Bronchial epithelial cell (primary cell): ENCODE data around the gene AKR1C2. TPM values are rescaled to one million over a fixed set of nuclear protein-coding genes. Genes with fewer than 3 reads are reported as not detected.

ENCODE experiments used
- DNase-seq: peaks from one replicate; pipeline ENCODE4 v3.0.0-alpha.2; 2010; ENCODE audit warnings: low read depth
- FAIRE-seq: peaks from 2 replicates; lab custom pipeline; 2011; peaks lifted over from hg19 to GRCh38; lab: Jason Lieb, UNC
- H3K27me3 ChIP-seq: 2 replicates; pipeline ENCODE4 v1.5.1; 2011; ENCODE audit warnings: low read length; ENCODE audit not compliant: control insufficient read depth, insufficient read depth
- H3K36me3 ChIP-seq: 2 replicates; pipeline ENCODE4 v1.5.1; 2011; ENCODE audit warnings: low read length; ENCODE audit not compliant: control insufficient read depth, insufficient read depth
- H3K4me3 ChIP-seq: 2 replicates; pipeline ENCODE4 v1.5.1; 2011; ENCODE audit warnings: mild to moderate bottlenecking, low read depth, low read length, control low read depth
- CTCF ChIP-seq: IDR thresholded peaks from 2 replicates; pipeline ENCODE4 v1.5.1; 2011; ENCODE audit warnings: mild to moderate bottlenecking, moderate library complexity, low read length, control low read depth, inconsistent platforms; ENCODE audit not compliant: insufficient read depth, severe bottlenecking
- total RNA-seq: library from RNA; depleted of rRNA; stranded (reverse); fragments of >200 nt; gene quantifications from 2 replicates; pipeline ENCODE4 v1.2.1, GENCODE V29; 2014

Gene AKR1C2
- total RNA-seq, 1 donor from 2014 or later = 191 TPM

- no peak for FAIRE-seq
- H3K27me3 ChIP-seq = no peaks in the 10 kb centered on the region
- DNase-seq = no peak
- no peak for TF ChIP-seq CTCF
- H3K36me3 ChIP-seq = no peaks in the 10 kb centered on the region
- H3K4me3 ChIP-seq = no peak overlapping the region
Observed at GRCh38 chr10:4984971-4985594, 18.6 kb downstream of the AKR1C2 start.

GRCh38 chr10:4984223-4984622 lies 19.4 kb downstream of the AKR1C2 start:
- H3K27me3 ChIP-seq = no peaks in the 10 kb centered on the region
- FAIRE-seq = peak; percentile 82
- H3K36me3 ChIP-seq = no peaks in the 10 kb centered on the region
- H3K4me3 ChIP-seq = no peak overlapping the region
- TF ChIP-seq CTCF = no peak
- no peak for DNase-seq

GRCh38 chr10:4983615-4984216 lies 19.9 kb downstream of the AKR1C2 start:
- no peak for DNase-seq
- no peak for TF ChIP-seq CTCF
- Histone ChIP-seq H3K27me3 (no peaks in the 10 kb centered on the region), H3K4me3 (no peak overlapping the region), H3K36me3 (no peaks in the 10 kb centered on the region)
- FAIRE-seq = no peak

GRCh38 chr10:4982764-4983226 lies 20.9 kb downstream of the AKR1C2 start:
- Histone ChIP-seq H3K36me3 (no peaks in the 10 kb centered on the region), H3K4me3 (no peak overlapping the region), H3K27me3 (no peaks in the 10 kb centered on the region)
- DNase-seq = peak; percentile 36
- FAIRE-seq = no peak
- no peak for TF ChIP-seq CTCF

- H3K36me3 ChIP-seq = no peaks in the 10 kb centered on the region
- peak; percentile 74 for TF ChIP-seq CTCF
- no peaks in the 10 kb centered on the region for H3K27me3 ChIP-seq
- no peak overlapping the region for H3K4me3 ChIP-seq
- FAIRE-seq = no peak
- peak; percentile 70 for DNase-seq
Observed at GRCh38 chr10:4981722-4982471, 21.8 kb downstream of the AKR1C2 start.
